Measurements from ENCODE around the gene GSK3B.
A peak's percentile ranks its signal among the peaks of the same experiment; 100 is the strongest.
"Not testable (repeated sequence)": the region's sequence is repeated elsewhere in the genome, so short reads cannot be mapped to it uniquely, and the experiment has no call there.

The GSK3B gene

GRCh38 chr3:119927190-119927589, 167.1 kb downstream of the GSK3B start:
- no peak for DNase-seq

GRCh38 chr3:119924111-119925094, 169.8 kb downstream of the GSK3B start:
- no peak for DNase-seq

- no peak for DNase-seq
These were observed 175.0 kb downstream of the GSK3B start for GRCh38 chr3:119918992-119919933.

- no peak for DNase-seq
These were observed 181.2 kb downstream of the GSK3B start for GRCh38 chr3:119913021-119913420.

- DNase-seq, result no peak
These were observed 182.0 kb downstream of the GSK3B start for GRCh38 chr3:119912220-119912619.

- no peak for DNase-seq
These were observed 182.5 kb downstream of the GSK3B start for GRCh38 chr3:119911748-119912147.

DNA sequence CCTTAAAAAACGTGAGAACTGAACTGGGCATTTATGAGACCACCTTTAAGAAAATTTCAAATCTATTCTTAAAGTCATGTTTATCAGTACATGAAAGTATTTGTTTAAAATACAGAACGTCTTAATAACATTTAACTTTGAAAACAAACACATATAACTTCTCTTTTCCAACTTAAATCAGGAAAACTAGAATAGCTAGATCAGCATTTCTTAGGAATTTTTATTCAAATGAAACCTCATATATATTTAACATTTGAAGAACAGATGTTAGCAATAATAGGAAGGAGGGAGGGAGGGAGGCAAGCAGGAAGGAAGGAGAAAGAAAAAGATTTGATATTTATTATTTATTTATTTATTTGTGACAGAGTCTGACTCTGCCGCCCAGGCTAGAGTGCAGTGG, 192.2 kb downstream of the GSK3B start:
- DNase-seq, result no peak

DNA sequence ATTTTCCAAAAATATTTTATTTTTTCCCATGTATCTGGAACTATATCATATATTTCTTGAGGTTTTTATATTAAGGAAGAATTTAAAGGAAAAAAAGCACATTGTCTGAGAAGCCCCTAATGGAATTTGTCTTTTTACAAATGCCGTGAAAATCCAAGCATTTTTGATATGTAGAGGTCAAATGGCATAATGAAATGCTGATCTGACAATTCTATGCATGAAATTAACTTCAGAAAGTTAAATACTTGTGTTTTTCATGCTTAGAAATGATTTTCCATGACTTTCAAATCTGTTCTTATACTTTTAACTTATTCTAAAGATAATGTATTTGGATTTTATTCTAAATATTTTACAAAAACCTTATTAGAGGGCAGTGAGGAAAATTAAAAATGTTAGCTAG, 193.1 kb downstream of the GSK3B start:
- no peak for DNase-seq

GRCh38 chr3:119899192-119899511, 195.1 kb downstream of the GSK3B start:
- no peak for DNase-seq

DNA sequence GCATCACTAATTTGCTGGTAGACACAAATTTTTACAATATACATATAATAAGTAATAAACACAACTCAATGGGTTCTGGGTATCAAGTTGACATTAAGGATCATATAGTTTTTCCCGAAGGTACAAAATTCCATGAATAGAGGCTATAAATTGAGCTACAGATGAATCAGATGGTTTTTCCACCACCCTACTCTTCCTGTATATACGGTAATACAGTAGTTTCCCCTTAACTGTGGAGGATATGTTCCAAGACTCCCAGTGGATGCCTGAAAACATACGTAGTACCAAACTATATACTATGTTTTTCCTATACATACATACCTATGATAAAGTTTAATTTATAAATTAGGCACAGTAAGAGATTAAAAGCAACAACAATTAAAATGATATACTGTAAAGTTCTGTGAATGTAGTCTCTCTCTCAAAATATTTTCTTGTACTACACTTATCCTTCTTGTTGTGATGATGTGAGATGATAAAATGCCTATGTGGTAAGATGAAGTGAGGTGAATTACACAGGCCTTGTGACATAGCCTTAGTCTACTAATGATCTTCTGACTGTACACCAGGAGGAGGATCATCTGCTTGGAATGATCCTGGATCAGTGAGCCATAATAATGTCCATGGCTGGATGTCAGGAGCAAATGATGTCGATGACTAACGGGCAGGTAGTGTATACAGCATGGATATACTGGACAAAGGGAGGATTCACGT, 195.6 kb downstream of the GSK3B start:
- no peak for DNase-seq

DNA sequence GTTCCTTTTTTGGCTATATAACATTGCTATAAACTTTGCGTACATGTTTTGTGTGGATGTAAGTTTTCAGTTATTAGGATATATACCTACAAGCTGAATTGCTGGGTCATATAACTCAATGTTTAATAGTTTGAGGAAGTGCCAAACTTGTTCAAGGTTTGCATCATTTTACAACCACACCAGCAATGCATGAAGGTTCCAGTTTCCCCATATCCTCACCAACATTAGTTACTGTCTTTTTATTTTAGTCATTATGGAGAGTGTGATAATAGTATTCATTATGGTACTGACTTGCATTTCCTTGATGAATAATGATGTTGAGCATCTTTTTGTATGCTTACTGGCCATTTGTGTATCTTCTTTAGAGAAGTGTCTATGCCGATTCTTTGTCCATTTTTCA, 200.1 kb downstream of the GSK3B start:
- DNase-seq, result no peak

DNA sequence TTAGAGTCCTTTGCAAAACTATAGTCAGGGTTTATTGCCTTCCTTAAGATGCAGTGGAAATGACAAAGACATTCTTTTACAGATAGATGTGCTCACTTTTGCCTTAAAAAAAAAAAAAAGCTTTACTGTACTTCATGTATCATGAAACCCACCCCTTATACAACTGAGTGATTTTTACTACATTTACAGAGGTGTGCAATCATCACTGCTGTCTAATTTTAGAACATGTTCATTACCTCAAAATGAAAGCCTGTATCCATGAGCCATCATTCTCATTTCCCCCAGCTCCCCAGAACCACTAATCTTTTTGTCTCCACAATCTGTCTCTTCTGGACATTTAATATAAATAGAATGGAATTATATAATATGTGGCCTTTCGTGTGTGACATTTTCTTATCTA, 200.5 kb downstream of the GSK3B start:
- no peak for DNase-seq

GRCh38 chr3:119891944-119892721, 202.1 kb downstream of the GSK3B start:
- peak; percentile 39 for DNase-seq

DNA sequence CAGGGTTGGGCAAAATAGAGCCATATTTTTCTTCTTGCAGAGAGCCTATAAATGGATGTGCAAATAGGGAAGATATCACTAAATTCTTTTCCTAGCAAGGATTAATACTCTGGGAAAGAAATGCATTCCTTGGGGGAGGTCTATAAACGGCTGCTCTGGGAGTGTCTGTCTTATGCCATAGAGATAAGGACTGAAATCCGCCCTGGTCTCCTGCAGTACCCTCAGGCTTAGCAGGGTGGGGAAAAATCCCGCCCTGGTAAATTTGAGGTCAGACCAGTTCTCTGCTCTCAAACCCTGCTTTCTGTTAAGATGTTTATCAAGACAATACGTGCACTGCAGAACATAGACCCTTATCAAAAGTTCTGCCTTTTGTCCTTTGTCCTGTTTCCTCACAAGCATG, 205.6 kb downstream of the GSK3B start:
- not testable (repeated sequence) for DNase-seq

GRCh38 chr3:119885746-119886530, 208.3 kb downstream of the GSK3B start:
- no peak for DNase-seq

DNA sequence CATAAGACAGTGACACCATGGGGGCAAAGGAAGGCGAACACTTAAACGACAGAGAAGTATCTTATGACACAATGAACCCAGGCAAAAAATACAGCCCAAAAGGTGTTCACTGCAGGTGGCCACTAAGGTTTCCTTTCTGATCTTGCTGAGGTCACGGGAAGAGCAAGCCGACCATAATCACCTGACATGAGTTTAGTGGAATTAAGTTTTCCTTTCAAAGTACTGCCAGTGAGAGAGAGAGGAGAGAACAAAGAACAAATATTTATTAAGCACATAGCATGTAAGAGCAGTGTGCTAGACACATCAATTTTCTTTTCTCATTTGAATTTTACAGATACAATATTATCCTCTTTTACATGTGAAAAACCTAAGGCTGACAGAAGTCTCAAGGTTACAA, 210.1 kb downstream of the GSK3B start:
- DNase-seq, result no peak

GRCh38 chr3:119883461-119884160, 210.6 kb downstream of the GSK3B start:
- no peak for DNase-seq

DNA sequence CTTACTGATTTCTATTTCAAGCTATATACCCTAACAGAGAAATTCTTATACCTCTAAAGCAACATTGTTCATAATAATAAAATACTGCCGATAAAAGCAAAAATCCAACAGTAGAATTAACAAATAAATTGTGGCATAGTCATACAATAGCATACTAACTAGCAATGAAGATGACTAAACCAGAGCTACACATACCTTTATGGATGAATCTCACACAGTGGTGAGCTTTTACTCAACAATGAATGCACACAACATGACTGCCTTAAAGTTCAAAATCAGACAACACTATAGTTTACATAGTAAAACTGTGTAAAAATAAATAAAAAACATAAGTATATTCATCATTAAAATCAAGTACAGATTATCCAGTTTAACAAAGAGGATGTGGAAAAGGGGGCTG, 213.3 kb downstream of the GSK3B start:
- no peak for DNase-seq

GRCh38 chr3:119873646-119874045, 220.6 kb downstream of the GSK3B start:
- no peak for DNase-seq

DNA sequence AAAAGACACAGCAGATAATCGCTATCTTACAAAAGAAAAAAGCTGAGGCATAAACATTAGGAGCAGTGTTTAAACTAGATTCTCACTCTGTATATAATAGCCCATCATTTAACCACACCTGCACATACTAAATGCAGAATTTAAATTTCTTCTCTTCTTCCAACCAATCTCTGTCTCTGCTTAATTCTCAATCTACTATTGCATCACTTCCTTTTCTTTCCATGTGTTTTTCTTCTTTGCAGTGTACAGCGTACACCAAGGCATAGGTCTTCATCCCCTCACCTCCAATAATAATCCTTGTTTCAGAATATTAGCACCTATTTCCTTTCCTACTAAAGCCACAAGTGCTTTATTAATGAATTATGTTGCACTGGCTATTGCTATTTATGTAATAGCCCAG, 221.5 kb downstream of the GSK3B start:
- no peak for DNase-seq

GRCh38 chr3:119871571-119871970, 222.7 kb downstream of the GSK3B start:
- no peak for DNase-seq

Measured in SHP77 treated with DMSO at 0.1 percent for 48 hours (cell line).